MM.1S (cell line): ENCODE results near the gene IL15RA.

Source experiments
- CTCF ChIP-seq: fragments of 300-600 bp; sonication (generic); IDR thresholded peaks from 2 replicates; pipeline ENCODE4 v1.5.1; 2016; ENCODE audit warnings: antibody characterized with exemption, low read length, mixed read lengths
- EZH2 ChIP-seq: fragments of 300-600 bp; sonication (generic); optimal IDR thresholded peaks from 2 replicates; pipeline ENCODE3; 2017; ENCODE audit warnings: low read depth, mild to moderate bottlenecking, antibody characterized with exemption, low read length, mixed read lengths

DNA sequence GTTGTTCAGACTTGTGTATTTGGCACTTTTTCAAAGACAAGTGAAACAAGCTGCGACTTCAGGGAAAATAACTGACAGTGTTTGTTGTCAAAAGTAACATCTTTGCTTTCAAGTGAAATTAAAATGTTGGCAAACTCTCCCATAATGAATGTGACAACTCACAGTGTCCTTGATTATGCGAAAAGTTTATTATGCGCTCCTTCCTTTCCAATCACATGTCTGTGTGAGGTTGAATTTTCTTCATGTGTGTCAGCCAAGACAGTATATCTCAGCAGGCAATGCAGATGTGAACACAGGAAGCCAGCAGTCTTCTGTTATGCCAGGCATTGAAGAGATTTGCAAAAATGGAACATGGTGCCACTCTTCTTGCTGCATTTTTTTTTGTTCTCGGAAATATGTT, 58.6 kb downstream of the IL15RA start:
- TF ChIP-seq CTCF = no peak
- no peak for TF ChIP-seq EZH2
